H54 (cell line): ENCODE results near the gene ZFAND3.

ENCODE experiments used
- DNase-seq: peaks from one replicate; pipeline ENCODE4 v3.0.0; 2011; ENCODE audit warnings: low spot score, mixed read lengths; ENCODE audit not compliant: insufficient read length
- FAIRE-seq: peaks from 3 replicates; lab custom pipeline; 2011; peaks lifted over from hg19 to GRCh38; lab: Jason Lieb, UNC
- POLR2A ChIP-seq: IDR thresholded peaks from 2 replicates; pipeline ENCODE4 v1.6.1; 2011; ENCODE audit warnings: low read depth, mild to moderate bottlenecking, low read length

Gene ZFAND3

GRCh38 chr6:38176797-38177751, 357.5 kb downstream of the ZFAND3 start:
- FAIRE-seq, result no peak
- no peak for TF ChIP-seq POLR2A
- DNase-seq, result no peak

- TF ChIP-seq POLR2A, result no peak
- DNase-seq, result no peak
- no peak for FAIRE-seq
These were observed 358.5 kb downstream of the ZFAND3 start for GRCh38 chr6:38177882-38178583.

GRCh38 chr6:38178584-38178886, 359.0 kb downstream of the ZFAND3 start:
- DNase-seq (no peak), FAIRE-seq (no peak)

DNA sequence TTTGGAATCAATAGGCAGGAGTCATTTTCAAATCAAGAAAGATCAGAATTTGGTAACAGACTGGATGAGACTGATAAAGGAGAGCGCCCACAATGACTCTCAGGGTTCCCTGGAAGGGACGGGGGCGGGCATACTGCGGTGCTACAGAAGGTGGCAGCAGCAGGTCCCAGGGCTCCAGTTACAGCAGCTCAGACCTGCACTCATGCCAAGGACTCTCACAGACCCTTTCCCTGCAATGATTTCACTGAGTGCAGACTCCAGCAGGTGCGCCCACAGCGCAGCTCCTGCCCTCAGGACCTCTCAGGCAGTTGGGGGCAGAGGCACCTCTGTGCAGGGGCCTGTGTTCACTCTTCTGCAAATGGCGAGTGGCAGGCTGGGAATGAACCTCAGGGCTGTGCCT, 359.8 kb downstream of the ZFAND3 start:
- no peak for TF ChIP-seq POLR2A
- DNase-seq (no peak), FAIRE-seq (no peak)

More at GRCh38 chr6:38178584-38178886, 359.0 kb downstream of the ZFAND3 start:
- TF ChIP-seq POLR2A, result no peak

DNA sequence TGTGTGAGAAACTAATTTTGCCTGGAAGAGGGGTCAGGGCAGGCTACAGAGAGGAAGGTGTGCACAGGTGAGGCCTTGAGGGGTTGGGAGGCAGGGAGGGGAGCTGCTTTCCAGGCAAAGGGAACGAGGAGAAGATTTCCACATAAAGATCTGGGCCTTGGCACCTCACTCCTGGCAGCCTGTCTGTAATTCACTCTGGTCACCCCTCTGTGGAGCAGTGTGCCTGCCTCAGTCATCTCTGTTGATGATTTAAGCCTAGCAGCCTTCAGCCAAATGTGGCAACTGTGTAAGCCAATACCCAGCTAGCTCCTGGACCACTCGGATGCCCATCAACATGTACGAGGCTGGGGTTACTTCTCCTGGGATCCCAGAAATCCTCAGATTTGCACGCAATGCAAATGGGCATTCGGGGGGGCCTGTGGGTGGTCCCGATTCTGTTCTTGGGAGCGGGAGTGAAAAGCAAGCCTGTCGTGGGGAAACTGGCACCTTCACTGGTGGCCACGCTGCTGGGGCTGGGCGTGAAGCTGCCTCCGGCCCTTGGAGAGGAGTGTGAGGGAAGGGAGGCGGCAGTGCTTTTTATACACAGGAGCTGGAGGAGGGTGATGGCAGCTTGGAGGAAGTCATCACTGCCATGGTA, 360.4 kb downstream of the ZFAND3 start:
- DNase-seq, result no peak
- no peak for FAIRE-seq

DNA sequence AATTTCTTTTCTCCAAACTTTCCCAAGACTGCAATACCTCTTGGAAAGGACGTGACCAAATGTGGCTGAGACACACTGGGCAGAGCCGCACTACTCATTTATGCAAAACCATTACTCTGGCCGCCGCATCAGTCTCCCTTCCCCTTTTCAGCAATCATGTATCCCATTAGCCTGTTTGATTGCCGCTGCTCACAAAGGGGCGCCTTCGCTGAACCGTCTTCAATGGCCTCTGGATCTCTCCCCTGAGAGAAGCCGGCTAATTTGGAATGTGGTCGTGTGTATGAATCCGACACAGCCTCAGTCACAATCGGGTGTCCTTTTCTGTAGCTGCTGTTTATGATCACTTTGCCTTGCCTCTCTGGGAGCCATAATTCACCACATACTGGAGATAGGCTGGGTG, 361.1 kb downstream of the ZFAND3 start:
- FAIRE-seq (no peak), DNase-seq (no peak)
- no peak for TF ChIP-seq POLR2A

More for the DNA sequence above, 360.4 kb downstream of the ZFAND3 start:
- TF ChIP-seq POLR2A, result no peak

DNA sequence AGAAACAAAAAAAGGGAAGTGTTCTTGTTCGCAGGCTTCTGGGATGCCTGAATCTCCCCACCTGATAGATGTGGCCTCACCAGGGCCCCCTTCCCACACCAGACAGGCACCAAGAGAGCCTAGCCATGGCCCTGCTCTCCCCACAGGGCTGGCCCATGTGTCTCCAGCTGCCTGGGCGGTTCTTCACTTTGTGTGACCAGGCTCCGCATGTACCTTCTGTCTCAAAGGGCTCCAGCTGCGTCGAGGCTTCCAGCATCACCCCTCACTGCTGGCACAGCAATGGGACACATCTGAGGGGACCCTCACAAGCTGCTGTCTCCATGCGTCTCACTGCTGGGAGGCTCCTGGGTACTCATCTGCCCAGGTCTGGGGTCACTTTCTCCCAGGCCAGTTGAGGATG, 362.9 kb downstream of the ZFAND3 start:
- no peak for TF ChIP-seq POLR2A
- DNase-seq (no peak), FAIRE-seq (no peak)

DNA sequence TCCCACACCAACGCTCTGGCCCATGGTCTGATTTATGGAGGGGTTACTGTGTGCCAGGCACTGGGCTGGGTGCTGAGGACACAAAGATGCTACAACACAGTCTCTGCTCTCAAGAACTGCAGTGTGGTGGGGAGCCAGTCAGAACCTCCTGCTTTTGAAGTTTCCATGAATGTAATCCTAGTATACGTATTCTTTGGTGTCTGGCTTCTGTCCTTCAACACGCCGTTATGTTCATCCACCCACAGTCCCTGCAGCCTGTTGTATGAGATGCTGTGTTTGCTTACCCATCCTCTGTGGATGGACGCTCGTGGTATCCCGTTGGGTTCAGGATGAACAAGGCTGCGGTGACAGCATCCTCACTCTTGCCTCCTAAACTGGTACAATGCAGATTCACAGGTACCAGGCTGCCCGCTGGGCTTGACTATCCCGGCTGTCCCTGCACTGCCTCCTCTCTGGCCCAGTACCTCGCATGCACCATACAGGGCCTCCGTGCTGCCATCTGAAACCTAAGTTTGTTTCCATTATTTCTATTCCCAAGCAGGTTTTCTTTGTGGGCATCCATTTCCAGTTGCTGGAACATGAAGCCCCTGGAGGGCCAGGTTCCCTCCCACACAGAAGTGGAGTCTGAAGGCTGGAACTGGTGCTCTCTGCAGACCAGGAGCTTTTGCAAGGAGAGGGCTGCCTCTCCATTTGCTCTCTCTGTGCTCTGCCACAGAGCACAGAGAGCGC, 364.5 kb downstream of the ZFAND3 start:
- no peak for TF ChIP-seq POLR2A
- no peak for FAIRE-seq
- no peak for DNase-seq

- no peak for TF ChIP-seq POLR2A
- DNase-seq (no peak), FAIRE-seq (no peak)
These were observed 365.1 kb downstream of the ZFAND3 start for GRCh38 chr6:38184585-38185080.

GRCh38 chr6:38185244-38185643, 365.7 kb downstream of the ZFAND3 start:
- DNase-seq (no peak), FAIRE-seq (no peak)
- no peak for TF ChIP-seq POLR2A

DNA sequence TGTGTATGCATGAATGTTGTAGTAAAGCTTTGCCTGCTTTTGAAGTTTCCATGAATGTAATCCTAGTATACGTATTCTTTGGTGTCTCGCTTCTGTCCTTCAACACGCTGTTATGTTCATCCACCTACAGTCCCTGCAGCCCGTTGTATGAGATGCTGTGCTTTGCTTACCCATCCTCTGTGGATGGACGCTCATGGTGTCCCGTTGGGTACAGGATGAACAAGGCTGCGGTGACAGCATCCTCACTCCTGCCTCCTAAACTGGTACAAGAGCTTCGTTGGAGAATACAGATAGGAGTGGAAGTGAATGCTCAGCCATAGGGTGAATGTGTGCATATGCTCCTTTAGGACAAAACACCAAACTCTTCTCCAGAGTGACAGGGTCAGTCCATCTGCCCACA, 366.2 kb downstream of the ZFAND3 start:
- no peak for TF ChIP-seq POLR2A
- FAIRE-seq (no peak), DNase-seq (no peak)

DNA sequence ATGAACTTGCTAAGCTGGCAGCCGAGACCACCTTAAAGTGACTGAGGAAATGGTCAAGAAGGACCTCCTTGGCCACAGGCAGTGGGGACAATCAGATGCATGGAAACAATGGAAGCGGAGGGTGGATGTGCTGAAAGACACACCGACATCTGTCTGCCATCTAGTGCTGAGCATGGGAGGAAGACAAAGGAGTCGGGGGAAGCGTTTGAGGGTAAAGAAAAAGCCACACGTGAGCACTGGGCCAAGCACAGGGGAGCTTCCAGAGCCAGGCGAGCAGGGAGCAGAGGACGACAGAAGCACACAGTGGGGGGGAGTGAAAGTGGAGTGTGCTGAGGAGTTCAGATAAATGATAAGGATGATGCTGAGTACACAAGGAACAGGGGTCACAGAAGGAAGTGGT, 367.8 kb downstream of the ZFAND3 start:
- TF ChIP-seq POLR2A, result no peak
- DNase-seq, result no peak
- no peak for FAIRE-seq

DNA sequence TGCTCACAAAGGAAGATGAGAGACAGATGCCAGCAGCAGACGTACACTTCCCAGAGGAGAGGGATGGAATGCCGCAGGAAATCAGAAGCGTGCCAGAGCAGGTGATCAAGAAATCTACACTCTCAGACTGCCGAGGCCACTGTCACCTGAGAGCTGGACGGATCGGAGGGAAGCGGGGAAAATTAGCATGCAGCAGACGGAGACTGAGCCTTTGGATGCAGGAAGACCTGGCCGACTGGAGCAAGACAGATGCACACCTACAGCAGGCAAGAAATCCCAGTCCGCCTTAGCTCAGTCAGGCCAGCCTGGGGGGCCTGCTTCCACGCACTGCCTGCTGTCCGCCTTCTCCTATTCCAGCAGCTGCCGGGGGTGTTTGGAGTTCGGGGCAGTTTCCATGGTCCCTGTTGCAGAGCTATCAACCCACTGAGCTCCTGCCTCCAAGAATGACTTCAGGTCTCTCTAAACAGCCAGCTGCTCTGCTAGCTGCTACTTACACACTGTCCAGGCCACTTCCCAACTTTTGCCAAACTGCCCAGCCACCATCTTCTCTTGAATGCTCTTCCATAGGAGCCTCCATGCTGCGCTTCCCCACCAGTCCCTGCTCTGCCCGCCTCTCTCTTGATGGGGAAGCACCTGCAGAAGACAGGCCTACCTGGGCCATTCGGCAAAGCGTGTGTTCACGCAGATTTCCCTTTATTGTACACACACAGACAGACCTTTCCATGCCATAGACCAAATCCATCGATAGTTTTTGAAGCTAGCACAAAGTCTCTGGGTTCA, 368.5 kb downstream of the ZFAND3 start:
- no peak for TF ChIP-seq POLR2A
- FAIRE-seq (no peak), DNase-seq (no peak)
